Neural cell (in vitro differentiated cells): Measurements from ENCODE around the gene CDIP1. TPM values are rescaled to one million over a fixed set of nuclear protein-coding genes. Genes with fewer than 3 reads are reported as not detected.

ENCODE experiments used
- H2AFZ ChIP-seq: fragments of 200-600, 300-800 bp; sonication (generic), shearing (Covaris generic); 2 replicates; pipeline ENCODE4 v1.6.0; 2014; ENCODE audit warnings: low read depth, mild to moderate bottlenecking, antibody characterized with exemption, low read length, moderate library complexity
- H3F3A ChIP-seq: fragments of 200-600 bp; shearing (Covaris generic); 2 replicates; pipeline ENCODE4 v1.6.1; 2016; ENCODE audit warnings: mild to moderate bottlenecking, moderate library complexity, mixed read lengths, antibody characterized with exemption, low read length; ENCODE audit not compliant: insufficient read depth, poor library complexity, severe bottlenecking
- H3K27ac ChIP-seq: fragments of 200-600, 300-800 bp; sonication (generic), shearing (Covaris generic); 2 replicates; pipeline ENCODE4 v1.5.1; 2014; ENCODE audit warnings: mild to moderate bottlenecking, low read length, moderate library complexity
- H3K27me3 ChIP-seq: fragments of 300-800, 200-600 bp; sonication (generic), shearing (Covaris generic); 2 replicates; pipeline ENCODE4 v1.6.0; 2014; ENCODE audit warnings: mild to moderate bottlenecking, low read depth, low read length, moderate library complexity; ENCODE audit not compliant: insufficient read depth
- H3K36me3 ChIP-seq: fragments of 300-800, 200-600 bp; sonication (generic), shearing (Covaris generic); 2 replicates; pipeline ENCODE4 v1.5.1; 2014; ENCODE audit warnings: mild to moderate bottlenecking, antibody characterized with exemption, low read length, moderate library complexity; ENCODE audit not compliant: insufficient read depth
- H3K4me2 ChIP-seq: fragments of 300-800, 200-600 bp; sonication (generic), shearing (Covaris generic); 2 replicates; pipeline ENCODE4 v1.6.0; 2014; ENCODE audit warnings: mild to moderate bottlenecking, low read length
- H3K4me3 ChIP-seq: fragments of 300-800, 200-600 bp; sonication (generic), shearing (Covaris generic); 2 replicates; pipeline ENCODE4 v1.5.1; 2014; ENCODE audit warnings: mild to moderate bottlenecking, low read length, moderate library complexity
- H3K79me2 ChIP-seq: fragments of 200-600 bp; shearing (Covaris generic); replicated peaks from 2 replicates; pipeline ENCODE4 v1.6.0; 2014; ENCODE audit warnings: mild to moderate bottlenecking, low read length, moderate library complexity; ENCODE audit not compliant: insufficient read depth
- H3K9ac ChIP-seq: fragments of 300-800, 200-600 bp; sonication (generic), shearing (Covaris generic); 2 replicates; pipeline ENCODE4 v1.6.1; 2016; ENCODE audit warnings: mild to moderate bottlenecking, low read length, mixed read lengths
- H3K9me2 ChIP-seq: fragments of 200-600 bp; shearing (Covaris generic); 2 replicates; pipeline ENCODE4 v1.6.1; 2016; ENCODE audit warnings: mild to moderate bottlenecking, low read length, mixed read lengths; ENCODE audit not compliant: insufficient read depth
- H3K9me3 ChIP-seq: fragments of 200-600, 300-800 bp; sonication (generic), shearing (Covaris generic); 2 replicates; pipeline ENCODE4 v1.6.1; 2016; ENCODE audit warnings: mild to moderate bottlenecking, mixed run types, low read length, moderate library complexity, mixed read lengths
- H4K20me1 ChIP-seq: fragments of 200-600 bp; shearing (Covaris generic); 2 replicates; pipeline ENCODE4 v1.6.1; 2016; ENCODE audit warnings: mild to moderate bottlenecking, mixed run types; ENCODE audit not compliant: insufficient read depth
- CTCF ChIP-seq: fragments of 450-650 bp; IDR thresholded peaks from 2 replicates; pipeline ENCODE4 v1.5.1; 2014; ENCODE audit warnings: antibody characterized with exemption, mild to moderate bottlenecking, moderate library complexity; ENCODE audit not compliant: poor library complexity, severe bottlenecking
- EP300 ChIP-seq: fragments of 450-650 bp; conservative IDR thresholded peaks from 2 replicates; pipeline ENCODE4 v1.6.1; 2014; ENCODE audit warnings: antibody characterized with exemption, mild to moderate bottlenecking, moderate library complexity; ENCODE audit not compliant: poor library complexity, severe bottlenecking
- EZH2 ChIP-seq: fragments of 200-600, 300-800 bp; shearing (Covaris generic), sonication (generic); IDR thresholded peaks from 2 replicates; pipeline ENCODE4 v1.6.1; 2014; ENCODE audit warnings: antibody characterized with exemption, low read length, borderline replicate concordance, mild to moderate bottlenecking; ENCODE audit not compliant: insufficient read depth, poor library complexity, severe bottlenecking
- MXI1 ChIP-seq: fragments of 450-650 bp; conservative IDR thresholded peaks from 2 replicates; pipeline ENCODE4 v1.6.1; 2014; ENCODE audit warnings: antibody characterized with exemption, mild to moderate bottlenecking; ENCODE audit not compliant: poor library complexity, severe bottlenecking
- POLR2AphosphoS5 ChIP-seq: IDR thresholded peaks from 2 replicates; pipeline ENCODE4 v1.6.1; 2012
- RAD21 ChIP-seq: fragments of 450-650 bp; conservative IDR thresholded peaks from 2 replicates; pipeline ENCODE4 v1.6.1; 2014; ENCODE audit warnings: antibody characterized with exemption, mild to moderate bottlenecking, moderate library complexity
- REST ChIP-seq: IDR thresholded peaks from 2 replicates; pipeline ENCODE4 v1.6.1; 2012; ENCODE audit warnings: borderline replicate concordance
- SMC3 ChIP-seq: fragments of 450-650 bp; conservative IDR thresholded peaks from 2 replicates; pipeline ENCODE4 v1.6.1; 2014; ENCODE audit warnings: antibody characterized with exemption, mild to moderate bottlenecking, moderate library complexity; ENCODE audit not compliant: poor library complexity
- TAF1 ChIP-seq: IDR thresholded peaks from 2 replicates; pipeline ENCODE4 v1.6.1; 2012; ENCODE audit warnings: low read depth
- polyA plus RNA-seq: library from polyadenylated mRNA; depleted of rRNA; stranded (reverse); fragments of >200 nt; gene quantifications from 2 replicates; pipeline ENCODE4 v1.2.3, GENCODE V29; 2014

The CDIP1 gene
- polyA plus RNA-seq, 1 donor from 2014 or later: 16.4 TPM

- Histone ChIP-seq H3K27ac (no peak overlapping the region), H3K9ac (no peak overlapping the region), H4K20me1 (no peaks in the 10 kb centered on the region), H3K27me3 (no peaks in the 10 kb centered on the region), H3K4me2 (no peak overlapping the region), H3K79me2 (peaks cover 30% of the 10 kb centered on the region), H2AFZ (no peak overlapping the region), H3K36me3 (no peaks in the 10 kb centered on the region), H3K4me3 (no peak overlapping the region), H3F3A (no peaks in the 10 kb centered on the region), H3K9me2 (no peaks in the 10 kb centered on the region), H3K9me3 (no peaks in the 10 kb centered on the region)
- TF ChIP-seq POLR2AphosphoS5: no peak
- no peak for TF ChIP-seq EZH2
- TF ChIP-seq TAF1: no peak
Measured at GRCh38 chr16:4539716-4540284, 1.2 kb upstream of the CDIP1 start.

GRCh38 chr16:4537376-4538343, 913 bp downstream of the CDIP1 start:
- Histone ChIP-seq H3K79me2 (peaks cover 30% of the 10 kb centered on the region), H3K9ac (peak overlapping the region; percentile 84), H3K9me2 (no peaks in the 10 kb centered on the region), H2AFZ (peak overlapping the region; percentile 51), H3K4me2 (peak overlapping the region; percentile 44), H4K20me1 (no peaks in the 10 kb centered on the region), H3K27ac (peak overlapping the region; percentile 85), H3K27me3 (no peaks in the 10 kb centered on the region), H3F3A (no peaks in the 10 kb centered on the region), H3K4me3 (peak overlapping the region; percentile 99), H3K9me3 (no peaks in the 10 kb centered on the region), H3K36me3 (no peaks in the 10 kb centered on the region)
- TF ChIP-seq MXI1 (peak; percentile 64), CTCF (no peak)

- H2AFZ ChIP-seq: no peak overlapping the region
- H4K20me1 ChIP-seq: no peaks in the 10 kb centered on the region
- no peak overlapping the region for H3K9ac ChIP-seq
- H3K79me2 ChIP-seq: peaks cover 30% of the 10 kb centered on the region
- H3K27ac ChIP-seq: no peak overlapping the region
- H3K9me3 ChIP-seq: no peaks in the 10 kb centered on the region
- H3K9me2 ChIP-seq: no peaks in the 10 kb centered on the region
- H3F3A ChIP-seq: no peaks in the 10 kb centered on the region
- H3K27me3 ChIP-seq: no peaks in the 10 kb centered on the region
- peak overlapping the region; percentile 99 for H3K4me3 ChIP-seq
- TF ChIP-seq SMC3 (no peak), POLR2AphosphoS5 (no peak), CTCF (no peak), EP300 (no peak), MXI1 (no peak), TAF1 (no peak), RAD21 (no peak), REST (no peak), EZH2 (no peak)
- no peaks in the 10 kb centered on the region for H3K36me3 ChIP-seq
- peak overlapping the region; percentile 44 for H3K4me2 ChIP-seq
Measured at GRCh38 chr16:4536391-4537106, 2.0 kb downstream of the CDIP1 start.
